GM21526 (cell line): Measurements from ENCODE around the gene CYB5D1.

Experiments used
- ATAC-seq: cut with Tn5 transposase; IDR thresholded peaks from one replicate; pipeline ENCODE4 v1.9.1; 2021; ENCODE audit warnings: moderate library complexity; ENCODE audit not compliant: unreplicated experiment, low FRiP score

CYB5D1 gene

GRCh38 chr17:7910711-7911110 lies 52.9 kb downstream of the CYB5D1 start:
- no peak for ATAC-seq

GRCh38 chr17:7911116-7911515 lies 53.3 kb downstream of the CYB5D1 start:
- no peak for ATAC-seq
